Right cardiac atrium (tissue), 5 donors: ENCODE measurements around the gene SNCA. TPM values are rescaled to one million over a fixed set of nuclear protein-coding genes. Genes with fewer than 3 reads are reported as not detected.
A peak's percentile ranks its signal among the peaks of the same experiment; 100 is the strongest.

ENCODE experiments used
- ATAC-seq, 2 donors: fragments of 200-7000 bp; cut with Tn5 transposase; one replicate each; pipeline versions ENCODE4 v1.8.0 to v1.9.1; 2020; ENCODE audit warnings: moderate library complexity in 2 of 2, mild to moderate bottlenecking in 1 of 2
- DNase-seq, 3 donors: peaks; one replicate each; pipeline ENCODE4 v3.0.0-alpha.2; 2020
- H3K27ac ChIP-seq: one replicate; pipeline ENCODE4 v1.5.1; 2013; ENCODE audit warnings: mild to moderate bottlenecking, low read length, control low read depth, moderate library complexity
- H3K27me3 ChIP-seq: one replicate; pipeline ENCODE4 v1.6.1; 2013; ENCODE audit not compliant: control insufficient read depth, insufficient read depth
- H3K4me1 ChIP-seq: one replicate; pipeline ENCODE4 v1.6.1; 2013; ENCODE audit warnings: low read length; ENCODE audit not compliant: control insufficient read depth, insufficient read depth
- H3K4me3 ChIP-seq: one replicate; pipeline ENCODE4 v1.5.1; 2013; ENCODE audit warnings: low read length, control low read depth
- H3K9me3 ChIP-seq: one replicate; pipeline ENCODE4 v1.6.1; 2013; ENCODE audit warnings: low read length; ENCODE audit not compliant: control insufficient read depth
- WGBS: extraction: QIAGEN DNeasy Blood & Tissue Kit; methylation state at CpG from one replicate; pipeline ENCODE4 v1.1.7; 2013; 5-methylcytosine and 5-hydroxymethylcytosine counted together
- intact Hi-C, 4 donors: fragments of 100-400 bp; cut with DNase I; formaldehyde crosslinking; loops; one replicate each; pipeline versions ENCODE4 v1.11.0 to v1.14.0; 2022 to 2023
- polyA plus RNA-seq: library from polyadenylated mRNA; stranded (reverse); fragments of 200-250 nt; gene quantifications from one replicate; pipeline ENCODE4 v1.2.3, GENCODE V29; 2013
- total RNA-seq, 4 donors: library from RNA; stranded (reverse); fragmentation: NEBNext Ultra II Directional; extraction: Animal tissue kit (Norgen Biotek cat#: 25700); gene quantifications; one replicate each; pipeline ENCODE4 v1.2.1, GENCODE V29; 2021
- donor health status: healthy with polysubstance abuse.
- donor health status: DM: no; HTN: yes; CAD: no.
- donor health status: DM: no; HTN: no; CAD: no.
- donor health status: DM: no; HTN: yes; CAD: no; lungs with severe emphysema.
- donor health status: DM: yes; HTN: yes; CAD: no.

SNCA gene
- total and polyA plus RNA-seq, 5 donors, result 6.0 to 13.2 (median 6.9) TPM

GRCh38 chr4:89820010-89820409 lies 17.0 kb downstream of the SNCA start:
- intact Hi-C loops, result no loop called here
- no peaks in the 10 kb centered on the region for H3K27me3 ChIP-seq
- H3K4me3 ChIP-seq, result no peak overlapping the region
- H3K9me3 ChIP-seq, result no peaks in the 10 kb centered on the region
- no peaks in the 10 kb centered on the region for H3K4me1 ChIP-seq
- ATAC-seq (no peak), DNase-seq (no peak)
- WGBS, result 75% methylated on average over 3 of the region's 3 CpGs
- no peak overlapping the region for H3K27ac ChIP-seq

GRCh38 chr4:89814362-89814761 lies 22.6 kb downstream of the SNCA start:
- no peak for DNase-seq
- Histone ChIP-seq H3K27ac (no peak overlapping the region), H3K27me3 (no peaks in the 10 kb centered on the region), H3K4me1 (no peaks in the 10 kb centered on the region), H3K4me3 (no peak overlapping the region), H3K9me3 (no peaks in the 10 kb centered on the region)
- intact Hi-C loops, result no loop called here
- 75% methylated on average over 3 of the region's 3 CpGs for WGBS
- no peak for ATAC-seq

- ATAC-seq, result no peak
- intact Hi-C loops, result no loop called here
- no peak overlapping the region for H3K4me3 ChIP-seq
- no peaks in the 10 kb centered on the region for H3K4me1 ChIP-seq
- no peak overlapping the region for H3K27ac ChIP-seq
- 76% methylated on average over 2 of the region's 2 CpGs for WGBS
- no peaks in the 10 kb centered on the region for H3K9me3 ChIP-seq
- no peak for DNase-seq
- H3K27me3 ChIP-seq, result no peaks in the 10 kb centered on the region
These were observed 23.8 kb downstream of the SNCA start for GRCh38 chr4:89813197-89813596.

- DNase-seq (no peak), ATAC-seq (no peak)
- WGBS, result 82% methylated on average over 6 of the region's 6 CpGs
- intact Hi-C loops, result no loop called here
- H3K9me3 ChIP-seq, result no peaks in the 10 kb centered on the region
- H3K27ac ChIP-seq, result no peak overlapping the region
- H3K27me3 ChIP-seq, result no peaks in the 10 kb centered on the region
- H3K4me3 ChIP-seq, result no peak overlapping the region
- H3K4me1 ChIP-seq, result no peaks in the 10 kb centered on the region
These were observed 29.4 kb downstream of the SNCA start for GRCh38 chr4:89807441-89808140.

GRCh38 chr4:89805297-89805696 lies 31.7 kb downstream of the SNCA start:
- H3K27me3 ChIP-seq, result no peaks in the 10 kb centered on the region
- intact Hi-C loops, result no loop called here
- no peak overlapping the region for H3K4me3 ChIP-seq
- WGBS, result 47% methylated on average over 2 of the region's 2 CpGs
- ATAC-seq (no peak), DNase-seq (no peak)
- H3K4me1 ChIP-seq, result no peaks in the 10 kb centered on the region
- no peaks in the 10 kb centered on the region for H3K9me3 ChIP-seq
- H3K27ac ChIP-seq, result no peak overlapping the region

GRCh38 chr4:89803915-89804314 lies 33.0 kb downstream of the SNCA start:
- H3K27ac ChIP-seq, result no peak overlapping the region
- 73% methylated on average over 4 of the region's 4 CpGs for WGBS
- no peaks in the 10 kb centered on the region for H3K9me3 ChIP-seq
- H3K4me1 ChIP-seq, result no peaks in the 10 kb centered on the region
- ATAC-seq (no peak), DNase-seq (no peak)
- no peak overlapping the region for H3K4me3 ChIP-seq
- intact Hi-C loops, result no loop called here
- no peaks in the 10 kb centered on the region for H3K27me3 ChIP-seq

GRCh38 chr4:89803036-89803435 lies 33.9 kb downstream of the SNCA start:
- Histone ChIP-seq H3K4me1 (no peaks in the 10 kb centered on the region), H3K27ac (no peak overlapping the region), H3K4me3 (no peak overlapping the region), H3K9me3 (no peaks in the 10 kb centered on the region), H3K27me3 (no peaks in the 10 kb centered on the region)
- ATAC-seq (no peak), DNase-seq (no peak)
- intact Hi-C loops, result no loop called here
- WGBS, result 97% methylated on average over 1 of the region's 1 CpG

GRCh38 chr4:89800527-89801103 lies 36.3 kb downstream of the SNCA start:
- H3K4me3 ChIP-seq, result no peak overlapping the region
- WGBS, result 56% methylated on average over 3 of the region's 3 CpGs
- H3K4me1 ChIP-seq, result no peaks in the 10 kb centered on the region
- H3K27ac ChIP-seq, result no peak overlapping the region
- no peaks in the 10 kb centered on the region for H3K27me3 ChIP-seq
- no peaks in the 10 kb centered on the region for H3K9me3 ChIP-seq
- ATAC-seq, result no peak
- no peak for DNase-seq
- intact Hi-C loops, result no loop called here

GRCh38 chr4:89800012-89800516 lies 36.9 kb downstream of the SNCA start:
- no peak for ATAC-seq
- Histone ChIP-seq H3K27ac (no peak overlapping the region), H3K4me3 (no peak overlapping the region), H3K9me3 (no peaks in the 10 kb centered on the region), H3K4me1 (no peaks in the 10 kb centered on the region), H3K27me3 (no peaks in the 10 kb centered on the region)
- intact Hi-C loops, result no loop called here
- WGBS, result 88% methylated on average over 3 of the region's 3 CpGs
- DNase-seq, result no peak

- Histone ChIP-seq H3K4me3 (no peak overlapping the region), H3K27me3 (no peaks in the 10 kb centered on the region), H3K27ac (no peak overlapping the region), H3K9me3 (no peaks in the 10 kb centered on the region), H3K4me1 (no peaks in the 10 kb centered on the region)
- DNase-seq (no peak), ATAC-seq (no peak)
- intact Hi-C loops, result no loop called here
These were observed 37.9 kb downstream of the SNCA start for GRCh38 chr4:89799071-89799470.

- intact Hi-C loops, result no loop called here
- Histone ChIP-seq H3K27me3 (no peaks in the 10 kb centered on the region), H3K4me3 (no peak overlapping the region), H3K9me3 (no peaks in the 10 kb centered on the region), H3K4me1 (no peaks in the 10 kb centered on the region), H3K27ac (no peak overlapping the region)
- DNase-seq (peak in 2 of 3 donors; percentile 10 to 41), ATAC-seq (no peak)
These were observed 39.8 kb downstream of the SNCA start for GRCh38 chr4:89797117-89797516.
